HG02759 (cell line): ENCODE results near the gene ARHGAP26.
A peak's percentile ranks its signal among the peaks of the same experiment; 100 is the strongest.
"Not testable (repeated sequence)": the region's sequence is repeated elsewhere in the genome, so short reads cannot be mapped to it uniquely, and the experiment has no call there.

ENCODE experiments used
- ATAC-seq: cut with Tn5 transposase; IDR thresholded peaks from one replicate; pipeline ENCODE4 v1.9.1; 2021; ENCODE audit warnings: mild to moderate bottlenecking, moderate library complexity; ENCODE audit not compliant: unreplicated experiment

Gene ARHGAP26

GRCh38 chr5:143191720-143192119, 421.5 kb downstream of the ARHGAP26 start:
- ATAC-seq, result no peak

- no peak for ATAC-seq
These were observed 422.2 kb downstream of the ARHGAP26 start for GRCh38 chr5:143192191-143192900.

- no peak for ATAC-seq
These were observed 424.0 kb downstream of the ARHGAP26 start for GRCh38 chr5:143194206-143194605.

- no peak for ATAC-seq
These were observed 424.5 kb downstream of the ARHGAP26 start for GRCh38 chr5:143194713-143195112.

GRCh38 chr5:143195491-143195890, 425.3 kb downstream of the ARHGAP26 start:
- ATAC-seq, result no peak

- ATAC-seq, result no peak
These were observed 426.6 kb downstream of the ARHGAP26 start for GRCh38 chr5:143196601-143197259.

GRCh38 chr5:143197260-143197656, 427.1 kb downstream of the ARHGAP26 start:
- ATAC-seq, result no peak

- no peak for ATAC-seq
These were observed 428.2 kb downstream of the ARHGAP26 start for GRCh38 chr5:143198332-143198731.

GRCh38 chr5:143199161-143199560, 429.0 kb downstream of the ARHGAP26 start:
- no peak for ATAC-seq

GRCh38 chr5:143199843-143200242, 429.7 kb downstream of the ARHGAP26 start:
- no peak for ATAC-seq

GRCh38 chr5:143200781-143201398, 430.7 kb downstream of the ARHGAP26 start:
- no peak for ATAC-seq

- no peak for ATAC-seq
These were observed 431.4 kb downstream of the ARHGAP26 start for GRCh38 chr5:143201589-143201988.

- not testable (repeated sequence) for ATAC-seq
These were observed 433.3 kb downstream of the ARHGAP26 start for GRCh38 chr5:143203301-143203956.

- ATAC-seq, result no peak
These were observed 434.5 kb downstream of the ARHGAP26 start for GRCh38 chr5:143204474-143205246.

GRCh38 chr5:143205386-143205785, 435.2 kb downstream of the ARHGAP26 start:
- ATAC-seq, result no peak

- peak; percentile 17 for ATAC-seq
These were observed 435.7 kb downstream of the ARHGAP26 start for GRCh38 chr5:143205883-143206195.

GRCh38 chr5:143206196-143207053, 436.2 kb downstream of the ARHGAP26 start:
- peak; percentile 53 for ATAC-seq

GRCh38 chr5:143207058-143207457, 436.9 kb downstream of the ARHGAP26 start:
- ATAC-seq, result no peak

GRCh38 chr5:143207563-143208364, 437.6 kb downstream of the ARHGAP26 start:
- ATAC-seq, result no peak
